ENCODE measurements around the gene PRELID3B.

- TF ChIP-seq, protein P1, sequence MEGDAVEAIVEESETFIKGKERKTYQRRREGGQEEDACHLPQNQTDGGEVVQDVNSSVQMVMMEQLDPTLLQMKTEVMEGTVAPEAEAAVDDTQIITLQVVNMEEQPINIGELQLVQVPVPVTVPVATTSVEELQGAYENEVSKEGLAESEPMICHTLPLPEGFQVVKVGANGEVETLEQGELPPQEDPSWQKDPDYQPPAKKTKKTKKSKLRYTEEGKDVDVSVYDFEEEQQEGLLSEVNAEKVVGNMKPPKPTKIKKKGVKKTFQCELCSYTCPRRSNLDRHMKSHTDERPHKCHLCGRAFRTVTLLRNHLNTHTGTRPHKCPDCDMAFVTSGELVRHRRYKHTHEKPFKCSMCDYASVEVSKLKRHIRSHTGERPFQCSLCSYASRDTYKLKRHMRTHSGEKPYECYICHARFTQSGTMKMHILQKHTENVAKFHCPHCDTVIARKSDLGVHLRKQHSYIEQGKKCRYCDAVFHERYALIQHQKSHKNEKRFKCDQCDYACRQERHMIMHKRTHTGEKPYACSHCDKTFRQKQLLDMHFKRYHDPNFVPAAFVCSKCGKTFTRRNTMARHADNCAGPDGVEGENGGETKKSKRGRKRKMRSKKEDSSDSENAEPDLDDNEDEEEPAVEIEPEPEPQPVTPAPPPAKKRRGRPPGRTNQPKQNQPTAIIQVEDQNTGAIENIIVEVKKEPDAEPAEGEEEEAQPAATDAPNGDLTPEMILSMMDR (IDR thresholded peaks at IDR 0.05), result no peak
- TF ChIP-seq POLR2A (IDR thresholded peaks at IDR 0.05), result no peak
Measured at GRCh38 chr20:59050437-59050836, 7.9 kb upstream of the PRELID3B start.

Measured in suprapubic skin (tissue), 3 donors.